Measurements from ENCODE around the gene MATCAP1.

Gene MATCAP1

DNA sequence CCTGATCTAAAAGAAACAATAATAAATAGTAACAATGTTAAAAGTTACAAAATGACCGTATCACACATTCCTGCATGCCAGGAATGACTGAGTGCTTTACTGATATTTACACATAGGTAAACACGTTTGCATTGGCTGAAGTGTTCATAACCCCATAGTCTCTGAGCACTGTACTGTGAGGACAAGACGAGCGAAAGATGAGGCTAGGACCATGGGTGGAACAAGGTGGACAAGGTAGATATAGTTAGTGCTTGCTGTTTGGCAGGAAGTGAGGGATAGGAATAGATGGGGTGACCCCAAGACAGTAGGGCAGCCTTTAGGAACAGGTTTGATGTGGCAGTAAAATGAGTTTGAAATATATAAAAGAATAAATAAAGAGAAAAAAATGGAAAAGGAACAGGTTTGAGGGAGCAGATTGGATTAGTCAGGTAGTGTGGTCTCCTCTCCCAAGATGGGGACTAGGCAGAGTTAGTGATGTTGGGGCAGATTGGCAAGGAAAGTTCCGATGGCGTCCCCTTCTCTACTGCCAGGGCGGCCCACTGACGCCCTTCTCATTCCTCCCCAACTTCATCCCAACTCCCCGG lies 7.7 kb upstream of the MATCAP1 start:
- DNase-seq (ENCODE audit: low read depth in 2 of 2) = no peak

GRCh38 chr16:67190448-67191399 lies 7.0 kb upstream of the MATCAP1 start:
- DNase-seq (ENCODE audit: low read depth in 2 of 2) = no peak

DNA sequence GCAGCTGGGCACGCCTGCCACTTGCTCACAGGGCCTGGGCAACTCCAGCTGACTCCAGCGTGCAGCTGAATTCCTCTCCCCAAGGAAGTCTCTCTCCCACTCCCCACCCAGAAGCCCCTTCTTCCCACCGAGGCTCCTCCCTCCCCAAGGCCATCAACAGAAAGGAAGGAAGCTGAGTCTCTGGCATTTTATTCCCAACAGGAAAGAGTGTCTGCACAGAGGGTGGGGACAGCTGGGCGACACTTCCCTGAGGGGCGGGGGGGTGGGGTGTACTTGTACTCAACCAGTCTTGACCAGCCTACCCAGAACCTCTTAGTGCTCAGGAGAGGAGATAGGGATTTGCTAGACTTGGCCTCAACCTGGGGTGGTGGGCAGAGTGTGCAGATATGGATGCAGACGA lies 6.3 kb upstream of the MATCAP1 start, which contains the start of gene EXOC3L1:
Gene EXOC3L1 (minus strand): TSS at position 96 of the 400 bp plus-strand sequence. CDS start 460 bp downstream, outside the sequence.
- no peak for DNase-seq (ENCODE audit: low read depth in 2 of 2)

DNA sequence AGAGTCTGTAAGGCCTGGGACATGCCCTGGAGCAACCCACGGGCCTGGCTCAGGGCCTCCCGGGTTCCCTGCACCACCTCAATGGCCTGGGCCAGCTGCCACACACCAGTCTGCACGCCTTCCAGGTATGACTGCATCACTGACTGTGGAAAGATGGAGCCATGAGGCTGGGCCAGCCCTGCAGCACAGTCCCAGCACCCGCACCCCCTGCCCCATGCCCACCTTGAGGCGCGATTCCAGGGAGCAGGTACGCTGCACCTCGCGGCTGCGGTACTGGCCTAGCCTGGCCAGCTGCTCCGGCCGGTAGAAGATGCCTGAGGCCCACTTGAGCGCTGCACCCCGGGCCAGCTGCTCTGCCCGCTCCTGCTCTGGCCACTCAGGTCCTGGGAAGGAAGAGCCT lies 5.0 kb upstream of the MATCAP1 start:
- no peak for DNase-seq (ENCODE audit: low read depth in 2 of 2)

- no peak for DNase-seq (ENCODE audit: low read depth in 2 of 2)
Observed at GRCh38 chr16:67188323-67188722, 4.6 kb upstream of the MATCAP1 start.

DNA sequence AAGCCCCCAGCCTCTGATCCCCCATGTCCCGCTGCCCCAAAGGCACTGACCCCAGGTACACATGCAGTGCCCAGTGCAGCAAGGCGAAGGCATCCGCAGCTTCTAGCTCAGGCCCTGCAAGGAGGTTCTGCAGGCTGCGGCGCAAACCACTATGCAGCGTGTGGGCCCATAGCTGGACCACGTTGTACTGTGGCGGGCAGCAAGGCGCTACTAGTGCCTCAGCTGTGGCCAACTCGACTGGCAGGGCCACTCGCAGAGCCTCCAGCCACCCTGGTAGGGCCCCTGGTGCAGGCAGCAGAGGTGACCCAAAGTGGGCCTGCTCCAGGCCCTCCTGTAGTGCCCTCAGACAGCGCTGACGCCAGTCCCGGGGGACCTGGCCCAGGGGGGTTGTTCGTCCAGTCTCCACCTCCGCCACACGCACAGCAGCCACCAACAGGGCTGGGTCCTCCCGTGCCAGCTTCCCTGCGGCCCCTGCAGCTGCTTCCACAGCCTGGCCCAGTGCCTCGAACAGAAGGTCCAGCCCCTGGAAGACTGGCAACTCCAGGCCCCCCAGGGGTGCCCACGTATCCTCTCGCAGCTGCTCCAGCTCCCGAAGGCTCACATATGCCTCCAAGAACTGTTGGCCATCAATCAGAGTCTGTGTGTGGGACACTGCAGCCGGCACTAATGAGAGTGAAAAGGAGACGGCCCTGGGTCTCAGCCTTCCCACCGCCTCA lies 3.6 kb upstream of the MATCAP1 start:
- DNase-seq (ENCODE audit: low read depth in 2 of 2) = no peak

GRCh38 chr16:67186550-67186950 lies 2.8 kb upstream of the MATCAP1 start:
- no peak for DNase-seq (ENCODE audit: low read depth in 2 of 2)

GRCh38 chr16:67185651-67186134 lies 1.9 kb upstream of the MATCAP1 start:
- DNase-seq (ENCODE audit: low read depth in 2 of 2) = no peak

- peak; percentile 58 for DNase-seq (ENCODE audit: low read depth in 2 of 2)
Observed at GRCh38 chr16:67184995-67185650, 1.4 kb upstream of the MATCAP1 start.

- no peak for DNase-seq (ENCODE audit: low read depth in 2 of 2)
Observed at GRCh38 chr16:67184453-67184994, 761 bp upstream of the MATCAP1 start.

- no peak for DNase-seq (ENCODE audit: low read depth in 2 of 2)
Observed at GRCh38 chr16:67183284-67183626, 508 bp downstream of the MATCAP1 start.

DNA sequence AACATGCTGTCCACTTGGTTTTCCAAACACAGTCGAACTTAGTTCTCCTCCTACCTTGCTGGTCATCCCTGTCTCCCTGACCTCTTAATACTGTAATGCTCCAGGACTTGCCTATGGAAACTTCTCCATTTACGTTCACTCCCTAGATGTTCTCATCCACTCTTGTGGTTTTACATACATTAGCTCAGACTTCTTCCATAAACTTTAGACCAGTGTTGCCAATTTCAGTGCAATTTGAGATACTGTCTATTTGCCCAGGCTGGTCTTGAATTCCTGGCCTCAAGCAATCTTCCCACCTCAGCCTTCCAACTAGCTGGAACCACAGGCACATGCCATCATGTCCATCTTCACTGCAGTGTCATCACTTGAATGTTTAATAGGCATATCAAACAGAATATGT lies 1.5 kb downstream of the MATCAP1 start:
- no peak for DNase-seq (ENCODE audit: low read depth in 2 of 2)

- peak; percentile 59 to 61 for DNase-seq (ENCODE audit: low read depth in 2 of 2)
Observed at GRCh38 chr16:67181346-67181745, 2.4 kb downstream of the MATCAP1 start.

DNA sequence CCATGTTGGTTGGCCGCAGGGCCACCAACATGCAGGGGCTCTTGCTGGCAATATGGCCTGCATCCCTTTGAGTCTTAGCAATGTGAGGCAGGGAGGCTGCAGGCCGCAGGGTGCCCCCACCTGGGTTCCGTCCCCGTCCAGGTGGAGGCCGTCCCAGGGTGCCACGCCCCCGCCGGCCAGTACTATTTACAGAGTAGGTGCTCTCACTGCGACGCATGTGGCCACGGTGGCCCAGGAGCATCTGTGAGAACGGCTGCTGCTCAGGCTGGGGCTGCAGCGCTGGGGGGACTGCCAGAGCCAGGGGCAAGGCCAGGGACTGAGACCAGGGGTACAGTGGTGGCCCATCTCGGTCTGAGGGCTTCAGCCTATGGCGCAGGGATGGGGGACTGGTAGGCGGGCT lies 3.6 kb downstream of the MATCAP1 start:
- DNase-seq (ENCODE audit: low read depth in 2 of 2) = no peak

GRCh38 chr16:67179421-67180080 lies 4.2 kb downstream of the MATCAP1 start:
- no peak for DNase-seq (ENCODE audit: low read depth in 2 of 2)

DNA sequence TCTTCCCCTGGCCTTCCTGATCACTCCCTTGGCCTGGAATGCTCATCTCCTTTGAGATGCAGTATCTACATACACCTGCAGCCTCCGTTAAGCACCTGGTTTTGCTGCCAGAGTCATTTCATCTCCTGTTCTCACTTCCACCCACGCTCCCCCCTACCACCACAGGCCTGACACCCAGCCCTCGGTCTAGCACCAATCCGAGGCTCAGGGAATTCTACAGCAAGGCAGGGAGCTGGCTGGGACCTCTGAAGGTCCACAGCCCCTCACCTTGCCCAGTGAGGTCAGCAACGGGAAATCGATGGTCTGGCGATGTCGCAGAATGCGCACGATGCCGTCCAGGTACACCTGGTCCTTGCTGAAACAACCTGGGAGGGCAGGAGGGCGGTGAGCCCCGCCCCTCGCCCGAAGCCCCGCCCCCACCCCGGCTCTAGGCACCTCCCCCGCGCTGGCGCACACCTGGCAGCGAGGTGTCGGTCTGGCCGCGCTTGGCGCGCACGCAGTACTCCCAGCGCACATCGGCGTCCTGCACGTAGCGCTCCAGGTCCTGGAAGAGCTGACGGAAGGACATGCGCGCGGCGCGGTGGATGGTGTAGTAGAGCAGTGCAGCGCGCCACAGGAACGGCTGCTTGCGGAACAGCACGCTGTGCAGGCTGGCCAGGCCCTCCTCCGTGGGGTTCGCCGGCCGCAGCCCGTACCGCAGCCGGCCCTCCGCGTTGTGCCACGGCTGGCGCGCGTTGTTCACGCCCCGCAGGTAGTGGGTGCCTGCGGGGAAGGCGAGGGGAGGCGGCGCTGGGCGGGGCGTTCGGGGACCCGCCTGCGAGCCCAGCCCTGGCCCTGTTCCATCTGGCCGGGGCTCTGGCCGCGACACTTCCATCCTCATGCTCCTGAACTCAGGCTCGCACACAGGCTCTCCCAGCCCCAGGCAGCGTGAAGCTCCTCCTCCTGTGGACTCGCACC lies 5.7 kb downstream of the MATCAP1 start:
- DNase-seq (ENCODE audit: low read depth in 2 of 2) = no peak

DNA sequence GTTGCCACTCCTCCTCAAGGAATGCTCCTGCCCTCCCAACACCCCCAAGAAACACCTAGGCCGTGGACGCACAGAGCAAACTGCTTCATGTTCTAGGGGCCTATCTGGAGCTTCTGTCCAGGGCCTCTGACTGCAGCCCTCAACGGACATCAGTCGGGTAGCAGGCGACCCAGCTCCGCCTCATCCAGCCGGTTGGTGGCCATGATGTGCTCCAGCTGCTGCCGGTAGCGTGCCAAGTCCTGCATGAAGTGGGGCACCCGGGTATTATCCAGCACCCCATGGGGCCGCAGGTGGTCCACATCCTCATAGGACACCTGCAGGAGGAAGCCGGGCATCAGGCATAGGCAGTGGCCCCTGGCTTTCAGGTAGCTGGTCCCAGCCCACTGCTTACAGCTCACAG lies 7.1 kb downstream of the MATCAP1 start:
- DNase-seq (ENCODE audit: low read depth in 2 of 2) = no peak

DNA sequence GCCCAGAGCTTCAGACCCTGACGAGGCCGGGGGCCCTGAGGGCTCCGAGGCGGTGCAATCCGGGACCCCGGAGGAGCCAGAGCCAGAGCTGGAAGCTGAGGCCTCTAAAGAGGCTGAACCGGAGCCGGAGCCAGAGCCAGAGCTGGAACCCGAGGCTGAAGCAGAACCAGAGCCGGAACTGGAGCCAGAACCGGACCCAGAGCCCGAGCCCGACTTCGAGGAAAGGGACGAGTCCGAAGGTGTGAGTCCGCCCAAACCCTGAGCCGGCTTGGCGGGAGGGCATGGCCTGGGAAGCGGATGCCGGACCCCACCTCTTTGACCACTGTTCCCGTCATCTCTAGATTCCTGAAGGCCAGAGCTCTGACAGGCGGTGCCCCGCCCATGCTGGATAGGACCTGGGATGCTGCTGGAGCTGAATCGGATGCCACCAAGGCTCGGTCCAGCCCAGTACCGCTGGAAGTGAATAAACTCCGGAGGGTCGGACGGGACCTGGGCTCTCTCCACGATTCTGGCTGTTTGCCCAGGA lies 9.0 kb downstream of the MATCAP1 start:
- no peak for DNase-seq (ENCODE audit: low read depth in 2 of 2)

All from fibroblast of skin of left quadriceps (primary cell).